A673 (cell line): Measurements from ENCODE around the gene TNFAIP8L1. TPM values are rescaled to one million over a fixed set of nuclear protein-coding genes. Genes with fewer than 3 reads are reported as not detected.

Source experiments
- BruUV-seq: library from RNA; stranded (reverse); fragments of 400-500 nt; replicated peaks from 2 replicates; lab custom pipeline; 2021; lab: Mats Ljungman, UMichigan
- CTCF ChIA-PET: fragments of 300-600 bp; sonication (Branson Sonifier 250); formaldehyde crosslinking; loops from one replicate; lab custom pipeline; 2022; ENCODE audit warnings: antibody characterized with exemption; lab: Charles Lee
- POLR2A ChIA-PET: fragments of 300-600 bp; sonication (Branson Sonifier 250); formaldehyde crosslinking; loops from one replicate; lab custom pipeline; 2022; ENCODE audit warnings: antibody characterized with exemption; ENCODE audit not compliant: low non-redundant PET; lab: Charles Lee
- DNase-seq: peaks from one replicate; pipeline ENCODE4 v3.0.0-alpha.2; 2015; ENCODE audit warnings: low spot score
- H3K27ac ChIP-seq: fragments of 200-600 bp; sonication (generic); 2 replicates; pipeline ENCODE4 v1.5.1; 2016; ENCODE audit warnings: mixed run types, low read depth, mild to moderate bottlenecking, mixed read lengths, antibody characterized with exemption, low read length; ENCODE audit not compliant: poor library complexity, severe bottlenecking
- H3K27me3 ChIP-seq: fragments of 200-600 bp; sonication (generic); replicated peaks from 2 replicates; pipeline ENCODE4 v1.6.1; 2017; ENCODE audit warnings: mixed run types, low read depth, mild to moderate bottlenecking, mixed read lengths, antibody characterized with exemption, low read length; ENCODE audit not compliant: insufficient read depth, poor library complexity
- H3K36me3 ChIP-seq: fragments of 200-600 bp; sonication (generic); 2 replicates; pipeline ENCODE4 v1.6.1; 2016; ENCODE audit warnings: mixed run types, mild to moderate bottlenecking, mixed read lengths, antibody characterized with exemption, low read length; ENCODE audit not compliant: insufficient read depth, poor library complexity, severe bottlenecking
- H3K4me1 ChIP-seq: fragments of 200-600 bp; sonication (generic); 2 replicates; pipeline ENCODE4 v1.6.1; 2017; ENCODE audit warnings: mixed run types, mild to moderate bottlenecking, mixed read lengths, antibody characterized with exemption, low read length; ENCODE audit not compliant: insufficient read depth, poor library complexity, severe bottlenecking
- H3K4me3 ChIP-seq: fragments of 200-600 bp; sonication (generic); 2 replicates; pipeline ENCODE4 v1.5.1; 2016; ENCODE audit warnings: low read depth, mixed run types, mild to moderate bottlenecking, mixed read lengths, low read length; ENCODE audit not compliant: poor library complexity, severe bottlenecking
- H3K9me3 ChIP-seq: fragments of 200-600 bp; sonication (generic); 2 replicates; pipeline ENCODE4 v1.6.1; 2016; ENCODE audit warnings: mixed run types, low read depth, mild to moderate bottlenecking, mixed read lengths, antibody characterized with exemption, low read length; ENCODE audit not compliant: poor library complexity, severe bottlenecking
- EZH2 ChIP-seq: fragments of 200-600 bp; sonication (generic); IDR thresholded peaks from 2 replicates; pipeline ENCODE4 v1.6.1; 2017; ENCODE audit warnings: borderline replicate concordance, low read depth, mild to moderate bottlenecking, mixed read lengths, antibody characterized with exemption, low read length; ENCODE audit not compliant: poor library complexity, severe bottlenecking
- intact Hi-C: fragments of 100-400 bp; cut with micrococcal nuclease; formaldehyde crosslinking; loops from one replicate; pipeline ENCODE4 v1.10.0; 2022; ENCODE audit not compliant: unreplicated experiment
- total RNA-seq: library from RNA; stranded (reverse); gene quantifications from 2 replicates; pipeline ENCODE4 v1.2.3, GENCODE V29; 2021
- TF ChIP-seq, protein P1 (sequence below): fragments of 300-800, 200-600 bp; sonication (generic); conservative IDR thresholded peaks from 2 replicates; pipeline ENCODE4 v1.5.1; 2017; ENCODE audit warnings: low read depth, mild to moderate bottlenecking, antibody characterized with exemption, low read length, moderate library complexity, mixed read lengths

Gene TNFAIP8L1
- total RNA-seq, 1 experiment from 2014 or later = 24.7 TPM

DNA sequence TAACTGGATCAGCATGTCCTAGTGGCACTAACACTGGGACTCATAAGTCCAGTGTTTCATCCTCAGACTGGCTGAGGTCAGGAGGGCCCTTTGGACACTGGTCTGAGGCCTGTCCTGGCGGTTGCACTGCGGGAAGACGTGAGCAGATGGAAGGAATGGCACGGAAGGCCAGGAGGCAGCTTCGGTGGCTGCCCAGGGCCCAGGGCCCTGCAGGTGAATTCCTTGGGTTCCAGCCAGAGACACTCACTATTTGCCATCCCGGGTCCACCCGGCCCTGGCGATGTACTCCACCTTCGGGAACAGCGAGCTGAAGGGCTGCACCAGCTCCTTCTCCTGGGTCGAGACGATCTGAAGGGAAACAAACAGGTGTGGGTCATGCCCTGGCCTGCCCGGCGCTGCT, 58.0 kb downstream of the TNFAIP8L1 start:
- BruUV-seq = no TSS peak
- DNase-seq = no peak
- H3K27me3 ChIP-seq = no peaks in the 10 kb centered on the region
- ChIA-PET CTCF (no interaction called here), POLR2A (no interaction called here)
- intact Hi-C loops = no loop called here
- no peaks in the 10 kb centered on the region for H3K4me1 ChIP-seq
- no peaks in the 10 kb centered on the region for H3K9me3 ChIP-seq
- peaks cover 47% of the 10 kb centered on the region for H3K36me3 ChIP-seq
- H3K4me3 ChIP-seq = no peak overlapping the region
- no peak for TF ChIP-seq EZH2
- TF ChIP-seq, protein P1, sequence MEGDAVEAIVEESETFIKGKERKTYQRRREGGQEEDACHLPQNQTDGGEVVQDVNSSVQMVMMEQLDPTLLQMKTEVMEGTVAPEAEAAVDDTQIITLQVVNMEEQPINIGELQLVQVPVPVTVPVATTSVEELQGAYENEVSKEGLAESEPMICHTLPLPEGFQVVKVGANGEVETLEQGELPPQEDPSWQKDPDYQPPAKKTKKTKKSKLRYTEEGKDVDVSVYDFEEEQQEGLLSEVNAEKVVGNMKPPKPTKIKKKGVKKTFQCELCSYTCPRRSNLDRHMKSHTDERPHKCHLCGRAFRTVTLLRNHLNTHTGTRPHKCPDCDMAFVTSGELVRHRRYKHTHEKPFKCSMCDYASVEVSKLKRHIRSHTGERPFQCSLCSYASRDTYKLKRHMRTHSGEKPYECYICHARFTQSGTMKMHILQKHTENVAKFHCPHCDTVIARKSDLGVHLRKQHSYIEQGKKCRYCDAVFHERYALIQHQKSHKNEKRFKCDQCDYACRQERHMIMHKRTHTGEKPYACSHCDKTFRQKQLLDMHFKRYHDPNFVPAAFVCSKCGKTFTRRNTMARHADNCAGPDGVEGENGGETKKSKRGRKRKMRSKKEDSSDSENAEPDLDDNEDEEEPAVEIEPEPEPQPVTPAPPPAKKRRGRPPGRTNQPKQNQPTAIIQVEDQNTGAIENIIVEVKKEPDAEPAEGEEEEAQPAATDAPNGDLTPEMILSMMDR = no peak
- H3K27ac ChIP-seq = no peak overlapping the region

DNA sequence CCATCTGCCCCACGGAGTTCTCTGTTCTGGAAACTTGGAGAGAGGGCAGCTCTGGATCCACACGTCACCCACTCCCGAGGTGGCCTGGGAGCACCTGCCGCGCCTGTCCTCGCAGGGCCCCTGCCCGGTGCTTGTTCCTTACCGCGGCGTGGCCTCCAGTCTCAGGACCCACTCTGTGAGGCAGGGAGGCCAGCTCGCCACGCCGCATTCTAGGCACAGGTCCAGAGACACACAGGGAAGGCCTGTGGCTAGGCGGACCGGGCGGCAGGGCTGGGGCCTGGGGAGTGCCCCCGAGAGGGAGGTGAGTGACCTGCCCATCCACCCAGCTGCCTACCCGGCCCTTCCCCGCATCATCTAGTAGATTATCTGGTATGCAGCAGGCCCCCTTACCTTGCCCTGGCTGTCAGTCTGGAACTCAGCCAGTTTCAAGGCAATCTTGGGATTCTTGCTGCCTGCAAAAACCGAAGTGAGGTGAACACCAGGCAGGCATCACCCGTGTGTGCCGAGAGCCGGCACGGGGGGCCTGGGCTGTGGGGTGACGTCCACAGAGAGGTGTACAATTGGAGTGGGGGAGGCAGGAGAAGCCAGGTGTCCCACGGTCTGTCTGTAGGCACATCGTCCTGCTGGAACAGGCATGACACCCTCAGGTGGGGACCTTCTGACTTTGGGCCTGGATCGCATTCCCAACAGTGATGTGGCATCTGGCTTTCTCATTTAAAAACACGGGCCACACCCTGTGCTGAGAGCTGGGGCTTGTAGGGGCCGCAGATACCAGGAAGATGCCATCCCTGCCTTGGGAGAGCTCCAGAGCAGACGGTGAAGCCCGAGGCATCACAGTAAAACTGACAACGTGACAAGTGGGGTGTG, 60.7 kb downstream of the TNFAIP8L1 start:
- no TSS peak for BruUV-seq
- DNase-seq = no peak
- ChIA-PET POLR2A (no interaction called here), CTCF (no interaction called here)
- Histone ChIP-seq H3K27ac (no peak overlapping the region), H3K4me1 (no peaks in the 10 kb centered on the region), H3K36me3 (peaks cover 40% of the 10 kb centered on the region), H3K9me3 (no peaks in the 10 kb centered on the region), H3K4me3 (no peak overlapping the region), H3K27me3 (no peaks in the 10 kb centered on the region)
- intact Hi-C loops = no loop called here
- TF ChIP-seq, protein P1 = no peak
- no peak for TF ChIP-seq EZH2

- H3K27ac ChIP-seq = no peak overlapping the region
- no peak for DNase-seq
- intact Hi-C loops = no loop called here
- no peaks in the 10 kb centered on the region for H3K4me1 ChIP-seq
- H3K36me3 ChIP-seq = peaks cover 42% of the 10 kb centered on the region
- H3K4me3 ChIP-seq = no peak overlapping the region
- CTCF ChIA-PET = no interaction called here
- H3K27me3 ChIP-seq = no peaks in the 10 kb centered on the region
- TF ChIP-seq EZH2 = no peak
- TF ChIP-seq, protein P1 = 0 out of 2 replicates have a peak, but pooled peaks have one; percentile 23
- BruUV-seq = no TSS peak
- POLR2A ChIA-PET = no interaction called here
- H3K9me3 ChIP-seq = no peaks in the 10 kb centered on the region
Observed at GRCh38 chr19:4700693-4700970, 61.3 kb downstream of the TNFAIP8L1 start.
